ENCODE measurements around the gene ULK2.

GRCh38 chr17:19730843-19731242 is 136.9 kb downstream of the ULK2 start:
- no peak for TF ChIP-seq TAF1 (IDR thresholded peaks at IDR 0.05; ENCODE audit: borderline replicate concordance, insufficient read depth, low read length)
- no peak for TF ChIP-seq REST (IDR thresholded peaks at IDR 0.05; ENCODE audit: insufficient read depth in 1 of 2, low read depth in 2 of 2, low read length in 2 of 2)
- no peak for TF ChIP-seq POLR2AphosphoS5 (IDR thresholded peaks at IDR 0.05; ENCODE audit: low read depth, low read length)
- no peak for TF ChIP-seq SIN3A (IDR thresholded peaks at IDR 0.05; ENCODE audit: borderline replicate concordance, insufficient read depth, low read length)

Data from PFSK-1 (cell line).